ENCODE data around the gene AUTS2.
"Not testable (repeated sequence)": the region's sequence is repeated elsewhere in the genome, so short reads cannot be mapped to it uniquely, and the experiment has no call there.

Gene AUTS2

DNA sequence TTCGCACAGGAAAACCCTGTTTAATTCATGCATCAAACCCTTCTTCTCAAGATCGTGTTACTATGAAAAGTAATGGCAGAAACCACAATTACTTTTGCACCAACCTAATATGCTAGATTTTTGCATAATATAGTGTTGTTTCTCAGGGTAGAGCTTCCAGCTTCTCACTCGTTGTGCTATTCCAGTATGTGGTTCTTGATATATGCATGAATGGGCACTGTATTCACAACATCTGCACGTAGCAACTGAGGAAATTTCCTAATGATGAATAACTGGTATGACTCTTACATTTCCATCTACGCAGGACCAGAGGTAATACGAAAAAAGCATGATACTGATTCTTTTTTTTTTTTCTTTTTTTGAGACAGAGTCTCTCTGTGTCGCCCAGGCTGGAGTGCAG lies 1207.1 kb downstream of the AUTS2 start:
- DNase-seq (ENCODE audit: low read depth in 2 of 2) = no peak

DNA sequence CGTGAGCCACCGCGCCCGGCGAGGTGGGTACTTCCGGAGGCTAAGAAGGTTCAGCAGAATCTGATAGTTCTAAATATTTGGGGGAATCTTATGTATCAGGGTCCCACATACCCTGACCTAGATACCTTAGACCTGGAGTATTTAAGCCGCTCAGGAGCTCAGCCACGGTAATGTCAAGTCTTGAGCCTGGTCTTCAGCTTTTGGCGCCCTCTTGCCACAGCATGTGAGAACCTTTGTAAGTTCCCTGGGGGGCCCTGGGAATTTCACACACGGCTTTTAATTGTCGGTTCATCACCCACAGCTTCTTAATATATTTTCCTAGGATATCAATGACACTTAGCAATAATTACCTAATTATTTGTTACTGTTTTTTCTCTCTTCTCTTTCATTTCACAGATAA lies 1209.4 kb downstream of the AUTS2 start:
- DNase-seq (ENCODE audit: low read depth in 2 of 2) = no peak

DNA sequence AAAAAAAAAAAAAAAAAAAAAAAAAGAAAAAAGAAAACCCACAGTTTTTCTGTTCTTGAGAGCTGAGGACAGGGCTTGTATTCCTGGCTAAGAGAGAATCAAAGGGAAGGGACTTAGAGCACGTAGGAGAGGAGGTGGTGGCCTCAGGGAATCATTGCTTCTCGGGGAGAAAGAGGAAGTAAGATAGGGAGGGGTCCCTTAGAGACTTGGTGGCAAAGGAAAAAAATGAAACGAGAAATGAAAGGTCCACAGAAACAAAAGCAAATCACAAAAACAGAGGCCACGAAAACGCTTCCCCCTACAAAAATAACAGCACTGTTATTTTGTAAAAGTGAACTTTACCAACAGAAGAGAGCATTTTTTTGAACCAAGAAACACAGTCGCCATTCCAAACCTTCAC lies 1210.6 kb downstream of the AUTS2 start:
- no peak for DNase-seq (ENCODE audit: low read depth in 2 of 2)

DNA sequence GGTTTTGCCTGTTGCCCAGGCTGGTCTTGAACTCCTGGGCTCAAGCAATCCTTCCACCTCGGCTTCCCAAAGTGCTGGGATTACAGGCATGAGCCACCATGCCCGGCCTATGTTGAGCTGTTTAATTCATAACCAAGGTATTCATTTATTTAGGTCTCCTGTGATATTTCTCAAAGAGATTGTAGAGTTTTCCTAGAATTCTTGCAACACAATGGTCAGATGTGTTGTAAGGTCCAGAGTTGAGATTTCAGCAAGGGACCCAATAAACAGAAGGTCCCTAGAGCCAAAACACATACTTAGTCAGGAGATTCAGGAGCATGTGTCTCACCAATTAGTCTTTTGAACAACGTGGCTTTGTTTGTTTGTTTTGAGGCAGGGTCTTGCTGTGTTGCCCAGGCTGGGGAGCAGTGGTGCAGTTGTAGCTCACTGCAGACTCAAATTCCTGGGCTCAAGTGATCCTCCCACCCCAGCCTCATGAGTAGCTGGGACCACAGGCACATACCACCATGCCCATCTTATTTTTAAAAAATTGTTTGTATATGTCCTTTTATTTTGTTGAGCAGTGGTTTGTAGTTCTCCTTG lies 1212.4 kb downstream of the AUTS2 start:
- no peak for DNase-seq (ENCODE audit: low read depth in 2 of 2)

DNA sequence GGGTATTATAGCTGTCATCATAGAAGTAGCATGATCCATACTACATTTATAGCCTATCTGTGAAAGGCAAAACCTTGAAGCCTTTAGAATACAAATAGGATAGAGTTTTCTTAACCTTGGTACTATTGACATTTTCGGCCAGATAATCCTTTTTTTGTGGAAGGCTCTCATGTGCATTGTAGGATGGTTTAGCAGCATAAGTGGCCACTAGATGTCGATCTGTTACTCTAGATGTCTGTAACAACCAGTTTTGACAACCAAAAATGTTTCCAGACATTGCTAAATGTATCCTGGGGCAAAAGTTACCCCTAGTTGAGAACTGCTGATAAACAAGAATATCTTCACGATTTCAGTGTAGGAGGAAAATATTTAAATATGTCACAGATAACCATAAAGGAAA lies 1214.2 kb downstream of the AUTS2 start:
- DNase-seq (ENCODE audit: low read depth in 2 of 2) = no peak

DNA sequence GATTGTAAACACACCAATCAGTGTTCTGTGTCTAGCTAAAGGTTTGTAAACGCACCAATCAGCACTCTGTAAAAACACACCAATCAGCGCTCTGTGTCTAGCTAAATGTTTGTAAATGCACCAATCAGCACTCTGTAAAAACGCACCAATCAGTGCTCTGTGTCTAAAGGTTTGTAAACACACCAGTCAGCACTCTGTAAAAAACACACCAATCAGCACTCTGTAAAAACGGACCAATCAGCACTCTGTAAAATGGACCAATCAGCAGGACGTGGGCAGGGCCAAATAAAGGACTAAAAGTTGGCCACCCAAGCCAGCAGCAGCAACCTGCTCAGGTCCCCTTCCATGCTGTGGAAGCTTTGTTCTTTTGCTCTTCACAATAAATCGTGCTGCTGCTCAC lies 1224.2 kb downstream of the AUTS2 start:
- DNase-seq (ENCODE audit: low read depth in 2 of 2) = not testable (repeated sequence)

DNA sequence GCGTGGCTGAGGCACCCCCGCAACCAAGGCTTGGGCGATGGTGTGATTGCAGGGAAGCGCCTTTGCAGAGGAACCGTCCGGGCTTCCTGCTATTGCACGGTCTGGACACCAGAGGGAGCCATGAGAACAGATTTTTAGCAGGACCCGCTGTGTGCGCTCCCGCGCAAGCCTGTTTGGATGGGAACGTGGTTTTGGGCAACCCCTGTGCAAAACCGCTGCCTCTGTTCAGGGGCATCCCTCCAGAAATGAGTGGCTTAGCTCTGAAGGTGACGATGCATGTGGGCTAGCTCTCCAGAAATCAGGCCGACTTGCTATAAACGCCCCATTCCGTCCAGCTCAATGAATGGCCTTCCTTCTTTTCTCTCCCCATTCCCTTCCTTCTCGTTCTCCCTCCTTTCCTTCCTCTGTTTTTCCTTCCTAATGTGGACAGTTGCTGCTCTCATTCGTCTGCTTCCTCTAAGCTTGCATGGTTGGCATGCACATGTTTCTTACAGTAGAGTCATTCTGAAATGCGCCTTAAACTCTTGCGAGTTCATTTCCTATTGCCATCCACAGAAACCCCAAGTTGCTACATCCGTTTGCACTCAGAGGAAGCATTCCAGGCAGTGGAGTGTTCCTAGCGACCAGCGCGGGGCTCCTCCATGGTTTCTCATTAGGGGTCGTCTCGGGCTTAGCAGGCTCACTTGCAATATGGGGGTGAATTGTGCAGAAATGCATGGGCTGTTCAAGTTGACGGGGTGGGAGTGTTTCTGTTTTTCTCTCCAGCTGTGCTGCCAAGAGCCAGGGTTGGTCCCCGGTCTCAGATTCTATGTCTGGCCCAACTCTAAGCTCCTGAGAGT lies 1231.2 kb downstream of the AUTS2 start:
- DNase-seq (ENCODE audit: low read depth in 2 of 2) = peak; percentile 3 to 5

DNA sequence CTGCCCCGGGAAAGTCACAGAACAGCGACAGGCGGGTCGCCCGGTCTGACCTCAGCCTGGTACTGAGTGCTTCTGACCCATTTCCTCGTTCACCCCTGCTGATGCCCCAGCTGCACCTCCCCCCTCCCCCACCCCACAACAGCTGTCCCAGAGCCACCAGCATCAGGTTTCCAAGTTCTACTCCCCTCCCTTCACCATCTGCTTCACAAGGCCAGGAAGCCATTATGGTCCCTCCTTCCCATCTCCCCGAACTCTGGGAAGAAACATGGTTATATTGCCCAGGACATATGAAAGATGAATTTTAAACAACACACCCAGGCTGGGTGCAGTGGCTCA lies 1231.8 kb downstream of the AUTS2 start:
- no peak for DNase-seq (ENCODE audit: low read depth in 2 of 2)

DNA sequence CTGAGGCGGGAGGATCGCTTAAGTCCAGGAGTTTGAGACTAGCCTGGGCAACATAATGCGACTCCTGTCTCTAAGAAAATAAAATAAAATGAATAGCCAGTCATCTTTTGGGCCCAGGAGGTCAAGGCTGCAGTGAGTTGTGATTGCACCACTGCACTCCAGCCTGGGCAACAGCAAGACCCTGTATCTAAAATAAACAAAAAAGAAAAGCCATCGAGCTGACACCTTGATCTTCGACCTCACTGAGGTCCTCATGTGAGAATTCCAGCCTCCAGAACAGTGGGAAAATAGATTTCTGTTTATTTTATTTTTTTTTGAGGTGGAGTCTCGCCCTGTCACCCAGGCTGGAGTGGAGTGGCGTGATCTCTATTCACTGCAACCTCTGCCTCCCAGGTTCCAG lies 1232.2 kb downstream of the AUTS2 start:
- DNase-seq (ENCODE audit: low read depth in 2 of 2) = no peak

DNA sequence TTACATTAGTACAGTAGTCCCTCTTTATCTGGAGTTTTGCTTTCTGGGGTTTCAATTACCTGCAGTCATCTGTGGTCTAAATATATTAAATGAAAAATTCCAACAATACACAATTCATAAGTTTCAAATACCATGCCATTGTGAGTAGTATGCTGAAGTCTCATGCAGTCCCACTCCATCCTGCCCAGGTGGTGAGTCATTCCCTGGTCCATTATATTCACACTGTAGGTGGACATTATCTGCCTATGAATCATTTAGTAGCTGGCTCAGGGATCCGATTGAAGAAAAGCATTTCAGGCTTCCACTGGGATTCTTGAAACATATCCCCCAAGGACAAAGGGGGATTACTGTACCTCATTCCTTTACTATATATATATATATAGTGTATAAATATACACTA lies 1235.5 kb downstream of the AUTS2 start:
- DNase-seq (ENCODE audit: low read depth in 2 of 2) = no peak

DNA sequence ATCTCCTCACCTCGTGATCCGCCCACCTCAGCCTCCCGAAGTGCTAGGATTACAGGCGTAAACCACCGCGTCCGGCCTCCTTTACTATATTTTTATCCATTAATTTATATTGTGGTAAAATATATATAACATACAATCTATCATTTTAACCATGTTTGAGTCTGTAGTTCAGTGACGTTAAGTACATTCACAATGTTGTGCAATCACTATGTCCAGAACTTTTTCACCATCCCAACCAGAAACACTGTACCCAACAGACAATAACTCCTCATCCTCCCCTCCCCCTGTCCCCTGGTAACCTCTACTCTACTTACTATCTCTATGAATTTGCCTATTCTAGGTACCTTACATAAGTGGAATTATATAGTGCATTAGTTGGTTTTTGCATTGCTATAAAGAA lies 1236.1 kb downstream of the AUTS2 start:
- DNase-seq (ENCODE audit: low read depth in 2 of 2) = no peak

DNA sequence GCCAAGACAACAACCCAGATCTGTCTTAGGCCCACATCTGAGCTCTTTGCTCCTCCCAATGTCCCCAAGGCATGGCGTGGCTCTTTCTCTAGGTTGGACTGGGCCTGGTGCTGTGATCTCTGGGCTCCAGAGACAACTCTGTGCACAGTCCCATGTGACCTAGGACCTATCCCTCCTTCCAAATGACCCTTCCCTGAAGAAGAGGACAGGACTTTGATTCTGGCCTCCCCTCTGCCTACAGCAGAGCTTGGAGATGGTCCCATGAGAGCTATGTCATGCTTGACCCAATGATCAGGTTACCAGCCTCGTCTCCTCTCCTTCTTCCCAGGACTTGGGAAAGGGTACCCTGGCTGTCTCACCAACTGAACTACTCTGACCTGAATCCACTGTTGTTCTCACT lies 1237.4 kb downstream of the AUTS2 start:
- no peak for DNase-seq (ENCODE audit: low read depth in 2 of 2)

DNA sequence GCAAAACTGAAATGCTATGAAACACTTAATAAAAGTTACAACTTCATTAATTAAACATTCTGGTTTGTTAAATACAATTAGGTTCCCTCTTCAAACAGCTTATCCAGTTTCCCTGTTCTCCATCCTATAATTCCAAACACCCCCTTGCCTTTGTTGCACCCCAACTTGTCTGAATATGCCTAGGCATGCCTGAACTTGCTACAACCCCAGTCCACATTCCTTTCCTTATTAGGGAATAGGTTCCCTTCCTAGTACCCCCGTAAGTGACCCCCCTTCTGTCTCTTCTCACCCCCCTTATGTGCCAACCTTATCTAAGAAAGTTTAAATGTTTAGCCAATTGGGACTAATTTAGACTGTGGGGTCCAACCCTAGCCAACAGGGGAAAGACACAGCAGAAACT lies 1238.0 kb downstream of the AUTS2 start:
- DNase-seq (ENCODE audit: low read depth in 2 of 2) = no peak

DNA sequence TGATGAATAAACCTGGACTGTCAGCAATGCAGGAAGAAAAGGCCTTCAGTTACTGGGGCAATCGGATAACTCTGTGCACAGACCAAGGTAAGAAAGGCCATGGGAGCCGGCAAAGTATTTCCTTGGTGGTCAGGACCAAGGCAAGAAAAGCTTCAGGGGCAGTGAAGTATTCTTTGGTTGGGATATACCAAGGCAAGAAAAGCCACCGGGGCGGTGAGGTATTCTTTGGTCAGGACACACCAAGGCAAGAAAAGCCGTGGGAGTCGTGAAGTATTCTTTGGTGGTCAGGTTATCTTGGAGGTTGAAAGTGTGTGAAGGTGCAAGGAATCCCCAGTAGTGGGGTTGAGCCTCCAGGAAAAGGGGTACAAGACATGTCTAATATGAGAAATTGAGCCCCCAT lies 1238.7 kb downstream of the AUTS2 start:
- no peak for DNase-seq (ENCODE audit: low read depth in 2 of 2)

DNA sequence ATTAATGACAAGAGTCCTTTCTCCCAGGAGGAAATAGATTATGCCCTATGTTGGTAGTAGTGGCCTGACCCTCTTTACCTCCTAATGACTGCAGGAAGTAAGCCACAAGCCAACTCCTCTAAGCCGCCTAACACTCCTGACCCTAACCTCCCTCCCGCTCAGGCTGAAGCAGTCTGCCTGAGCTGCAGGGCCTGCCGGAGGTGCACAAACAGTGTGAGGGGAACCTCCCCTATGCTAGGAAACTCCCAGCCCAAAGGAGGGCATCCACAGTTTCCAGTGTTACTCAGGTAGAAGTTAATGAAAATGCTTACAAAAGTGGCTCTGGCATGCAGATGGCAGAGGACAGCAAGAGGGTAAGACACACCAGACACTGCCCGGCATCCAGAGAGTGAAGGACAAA lies 1239.3 kb downstream of the AUTS2 start:
- no peak for DNase-seq (ENCODE audit: low read depth in 2 of 2)

DNA sequence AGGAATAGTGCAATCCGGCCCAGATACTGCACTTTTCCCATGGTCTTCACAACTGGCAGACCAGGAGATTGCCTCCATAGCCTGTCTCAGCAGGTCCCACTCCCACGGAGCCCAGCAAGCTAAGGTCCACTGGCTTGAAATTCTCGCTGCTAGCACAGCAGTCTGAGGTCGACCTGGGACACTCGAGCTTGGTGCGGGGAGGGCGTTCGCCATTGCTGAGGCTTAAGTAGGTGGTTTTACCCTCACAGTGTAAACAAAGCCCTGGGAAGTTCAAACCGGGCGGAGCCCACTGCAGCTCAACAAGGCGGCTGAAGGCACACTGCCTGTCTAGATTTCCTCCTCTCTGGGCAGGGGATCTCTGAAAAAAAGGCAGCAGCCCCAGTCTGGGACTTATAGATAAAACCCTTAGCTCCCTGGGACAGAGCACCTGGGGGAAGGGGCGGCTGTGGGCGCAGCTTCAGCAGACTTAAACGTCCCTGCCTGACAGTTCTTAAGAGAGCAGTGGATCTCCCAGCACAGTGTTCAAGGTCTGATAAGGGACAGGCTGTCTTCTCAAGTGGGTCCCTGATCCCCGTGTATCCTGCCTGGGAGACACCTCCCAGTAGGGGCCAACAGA lies 1240.1 kb downstream of the AUTS2 start:
- DNase-seq (ENCODE audit: low read depth in 2 of 2) = no peak

Measured in stimulated activated CD8-positive, alpha-beta memory T cell treated with anti-CD3 and anti-CD28 coated beads, Interleukin-15, amount 100 ng/mL, for 4 hours (primary cell).